ENCODE measurements around the gene ZNF613.

GRCh38 chr19:51986309-51987291 lies 59.3 kb downstream of the ZNF613 start, which contains the start of gene ZNF350:
- no peak for TF ChIP-seq CTCF (IDR thresholded peaks at IDR 0.05 in 8 of 11, conservative IDR thresholded peaks at IDR 0.05 in 3 of 11)
- TF ChIP-seq POLR2AphosphoS5 (IDR thresholded peaks at IDR 0.05), result peak in 2 of 3 donors; percentile 76 to 93

All from spleen (tissue), 7 donors.